Neural progenitor cell (in vitro differentiated cells): ENCODE data around the gene FOXL2NB. TPM values are rescaled to one million over a fixed set of nuclear protein-coding genes. Genes with fewer than 3 reads are reported as not detected.

ENCODE experiments used
- DNase-seq: peaks from one replicate; pipeline ENCODE4 v3.0.0-alpha.2; 2016; ENCODE audit warnings: low spot score
- H2AFZ ChIP-seq: fragments of 200-600 bp; sonication (generic); replicated peaks from 2 replicates; pipeline ENCODE4 v1.6.1; 2016; ENCODE audit warnings: antibody characterized with exemption
- H3F3A ChIP-seq: fragments of 200-600 bp; sonication (generic); 2 replicates; pipeline ENCODE4 v1.6.1; 2016; ENCODE audit warnings: antibody characterized with exemption, low read depth
- H3K27ac ChIP-seq: fragments of 200-600 bp; sonication (generic); 2 replicates; pipeline ENCODE4 v1.5.1; 2016; ENCODE audit warnings: mild to moderate bottlenecking
- H3K27me3 ChIP-seq: fragments of 200-600 bp; sonication (generic); 2 replicates; pipeline ENCODE4 v1.6.1; 2016; ENCODE audit warnings: mild to moderate bottlenecking, moderate library complexity
- H3K36me3 ChIP-seq: fragments of 200-600 bp; sonication (generic); 2 replicates; pipeline ENCODE4 v1.5.1; 2016
- H3K4me1 ChIP-seq: fragments of 200-600 bp; sonication (generic); 2 replicates; pipeline ENCODE4 v1.6.1; 2016; ENCODE audit warnings: mixed run types
- H3K4me2 ChIP-seq: fragments of 200-600 bp; sonication (generic); 2 replicates; pipeline ENCODE4 v1.6.1; 2016
- H3K4me3 ChIP-seq: fragments of 200-600 bp; sonication (generic); 2 replicates; pipeline ENCODE4 v1.5.1; 2016
- H3K79me2 ChIP-seq: fragments of 200-600 bp; sonication (generic); 2 replicates; pipeline ENCODE4 v1.6.1; 2016; ENCODE audit warnings: low read depth
- H3K9ac ChIP-seq: fragments of 200-600 bp; sonication (generic); 2 replicates; pipeline ENCODE4 v1.6.1; 2016
- H3K9me3 ChIP-seq: fragments of 200-600 bp; sonication (generic); 2 replicates; pipeline ENCODE4 v1.5.1; 2016; ENCODE audit warnings: low read depth
- H4K20me1 ChIP-seq: fragments of 200-600 bp; sonication (generic); 2 replicates; pipeline ENCODE4 v1.6.1; 2016; ENCODE audit warnings: low read depth
- H3K27ac Mint-ChIP-seq: 3 replicates; pipeline ENCODE4 v1.8.0; 2021; ENCODE audit warnings: mixed read lengths
- H3K27me3 Mint-ChIP-seq: 2 replicates; pipeline ENCODE4 v1.8.0; 2022; ENCODE audit warnings: low read depth, mild to moderate bottlenecking, inconsistent platforms, moderate library complexity, mixed read lengths; ENCODE audit not compliant: insufficient read depth
- H3K36me3 Mint-ChIP-seq: 3 replicates; pipeline ENCODE4 v1.8.0; 2021; ENCODE audit warnings: mixed read lengths
- H3K4me1 Mint-ChIP-seq: 3 replicates; pipeline ENCODE4 v1.8.0; 2021; ENCODE audit warnings: mixed read lengths
- H3K4me3 Mint-ChIP-seq: 3 replicates; pipeline ENCODE4 v1.8.0; 2021; ENCODE audit warnings: mild to moderate bottlenecking, moderate library complexity, mixed read lengths
- H3K9me3 Mint-ChIP-seq: 3 replicates; pipeline ENCODE4 v1.8.0; 2020; ENCODE audit warnings: mixed read lengths
- CTCF ChIP-seq: fragments of 200-600 bp; sonication (generic); IDR thresholded peaks from 2 replicates; pipeline ENCODE4 v1.5.1; 2017; ENCODE audit warnings: antibody characterized with exemption, mild to moderate bottlenecking
- EZH2 ChIP-seq: fragments of 200-600 bp; sonication (generic); IDR thresholded peaks from 2 replicates; pipeline ENCODE4 v1.6.1; 2017; ENCODE audit warnings: antibody characterized with exemption, mild to moderate bottlenecking, moderate library complexity
- EZH2phosphoT487 ChIP-seq: fragments of 200-600 bp; sonication (generic); IDR thresholded peaks from 2 replicates; pipeline ENCODE4 v1.6.1; 2017; ENCODE audit warnings: antibody characterized with exemption
- total RNA-seq: library from RNA; depleted of rRNA; stranded (reverse); fragments of >200 nt; gene quantifications from 2 replicates; pipeline ENCODE4 v1.2.3, GENCODE V29; 2015; ENCODE audit warnings: low replicate concordance

FOXL2NB gene
- total RNA-seq, 1 donor from 2014 or later: 0.09 TPM

GRCh38 chr3:138907539-138907938 lies 39.5 kb upstream of the FOXL2NB start:
- no peaks in the 10 kb centered on the region for H4K20me1 ChIP-seq
- no peak for DNase-seq
- H3K36me3 Mint-ChIP-seq: no peaks in the 10 kb centered on the region
- no peaks in the 10 kb centered on the region for H3K4me1 Mint-ChIP-seq
- H3K4me2 ChIP-seq: no peak overlapping the region
- H2AFZ ChIP-seq: no peak overlapping the region
- TF ChIP-seq CTCF (no peak), EZH2 (no peak), EZH2phosphoT487 (no peak)
- no peaks in the 10 kb centered on the region for H3K27me3 ChIP-seq
- peaks cover 2% of the 10 kb centered on the region for H3K27me3 Mint-ChIP-seq
- H3K4me1 ChIP-seq: no peaks in the 10 kb centered on the region
- H3F3A ChIP-seq: no peaks in the 10 kb centered on the region
- no peak overlapping the region for H3K27ac ChIP-seq
- no peak overlapping the region for H3K9ac ChIP-seq
- no peak overlapping the region for H3K4me3 ChIP-seq
- H3K36me3 ChIP-seq: no peaks in the 10 kb centered on the region
- H3K27ac Mint-ChIP-seq: no peak overlapping the region
- H3K9me3 Mint-ChIP-seq: no peaks in the 10 kb centered on the region
- H3K4me3 Mint-ChIP-seq: no peak overlapping the region
- no peaks in the 10 kb centered on the region for H3K9me3 ChIP-seq
- no peaks in the 10 kb centered on the region for H3K79me2 ChIP-seq

GRCh38 chr3:138908846-138909245 lies 38.2 kb upstream of the FOXL2NB start:
- DNase-seq: no peak
- H3K9ac ChIP-seq: no peak overlapping the region
- Mint-ChIP-seq H3K4me3 (no peak overlapping the region), H3K36me3 (no peaks in the 10 kb centered on the region), H3K27ac (no peak overlapping the region), H3K4me1 (no peaks in the 10 kb centered on the region), H3K9me3 (no peaks in the 10 kb centered on the region), H3K27me3 (peaks cover 2% of the 10 kb centered on the region)
- H3K4me2 ChIP-seq: no peak overlapping the region
- no peaks in the 10 kb centered on the region for H4K20me1 ChIP-seq
- H3K36me3 ChIP-seq: no peaks in the 10 kb centered on the region
- no peaks in the 10 kb centered on the region for H3F3A ChIP-seq
- H3K79me2 ChIP-seq: no peaks in the 10 kb centered on the region
- no peaks in the 10 kb centered on the region for H3K4me1 ChIP-seq
- TF ChIP-seq EZH2phosphoT487 (no peak), EZH2 (no peak), CTCF (no peak)
- no peak overlapping the region for H3K4me3 ChIP-seq
- no peaks in the 10 kb centered on the region for H3K9me3 ChIP-seq
- no peak overlapping the region for H3K27ac ChIP-seq
- no peak overlapping the region for H2AFZ ChIP-seq
- H3K27me3 ChIP-seq: no peaks in the 10 kb centered on the region

GRCh38 chr3:138909904-138910303 lies 37.1 kb upstream of the FOXL2NB start:
- Histone ChIP-seq H3K9me3 (no peaks in the 10 kb centered on the region), H3K36me3 (no peaks in the 10 kb centered on the region), H3K4me2 (no peak overlapping the region), H3K4me3 (no peak overlapping the region), H3F3A (no peaks in the 10 kb centered on the region), H4K20me1 (no peaks in the 10 kb centered on the region), H2AFZ (no peak overlapping the region), H3K27ac (no peak overlapping the region), H3K27me3 (no peaks in the 10 kb centered on the region), H3K9ac (no peak overlapping the region), H3K79me2 (no peaks in the 10 kb centered on the region), H3K4me1 (no peaks in the 10 kb centered on the region)
- DNase-seq: no peak
- TF ChIP-seq EZH2: no peak
- no peak for TF ChIP-seq EZH2phosphoT487
- TF ChIP-seq CTCF: no peak
- Mint-ChIP-seq H3K36me3 (no peaks in the 10 kb centered on the region), H3K27ac (no peak overlapping the region), H3K4me3 (no peak overlapping the region), H3K4me1 (peaks cover 1% of the 10 kb centered on the region), H3K9me3 (no peaks in the 10 kb centered on the region), H3K27me3 (peaks cover 3% of the 10 kb centered on the region)

- Histone ChIP-seq H3K4me2 (no peak overlapping the region), H4K20me1 (no peaks in the 10 kb centered on the region), H2AFZ (no peak overlapping the region), H3K79me2 (no peaks in the 10 kb centered on the region), H3K4me1 (no peaks in the 10 kb centered on the region), H3K27me3 (peaks cover 6% of the 10 kb centered on the region), H3K4me3 (no peak overlapping the region), H3K27ac (no peak overlapping the region), H3K36me3 (no peaks in the 10 kb centered on the region), H3K9ac (no peak overlapping the region), H3K9me3 (no peaks in the 10 kb centered on the region), H3F3A (no peaks in the 10 kb centered on the region)
- Mint-ChIP-seq H3K27ac (no peak overlapping the region), H3K36me3 (no peaks in the 10 kb centered on the region), H3K9me3 (no peaks in the 10 kb centered on the region), H3K4me3 (no peak overlapping the region), H3K27me3 (peaks cover 7% of the 10 kb centered on the region), H3K4me1 (peaks cover 5% of the 10 kb centered on the region)
- DNase-seq: no peak
- TF ChIP-seq EZH2 (no peak), EZH2phosphoT487 (no peak), CTCF (no peak)
These were observed 35.4 kb upstream of the FOXL2NB start for GRCh38 chr3:138911621-138912020.
